HuH-7 (cell line): ENCODE data around the gene CEBPZ.
A peak's percentile ranks its signal among the peaks of the same experiment; 100 is the strongest.

ENCODE experiments used
- DNase-seq: peaks from one replicate; pipeline ENCODE4 v3.0.0; 2011; ENCODE audit warnings: low spot score

The CEBPZ gene

GRCh38 chr2:37180640-37181039, 50.8 kb downstream of the CEBPZ start:
- DNase-seq = no peak

DNA sequence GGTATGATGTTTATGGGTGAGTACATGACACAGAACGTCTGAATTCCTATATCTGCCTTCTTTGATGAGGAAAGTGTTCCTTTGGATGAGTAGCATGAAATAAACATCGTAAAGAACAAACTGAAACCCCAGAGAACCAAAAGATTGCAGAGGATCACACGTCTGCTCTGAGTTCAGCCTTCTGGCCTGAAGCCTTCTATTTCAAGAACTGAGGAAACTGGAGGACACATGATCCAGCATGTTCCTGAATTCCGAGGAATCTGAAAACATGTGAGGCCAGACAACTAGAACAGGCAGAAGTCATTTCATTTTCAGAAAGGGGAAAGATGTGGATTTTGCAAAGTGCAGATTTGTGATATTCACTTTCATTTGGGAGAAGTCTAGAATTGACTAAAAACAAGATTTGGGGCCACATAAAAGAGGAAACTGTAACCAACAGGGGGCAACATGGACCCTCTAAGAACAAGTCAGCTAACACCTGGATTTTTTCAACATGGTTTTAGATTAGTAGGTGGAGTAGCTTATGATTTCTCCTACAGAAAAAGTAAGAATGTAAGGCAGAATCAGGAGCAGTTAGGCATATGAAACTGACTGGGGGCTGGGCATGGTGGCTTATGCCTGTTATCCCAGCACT, 51.3 kb downstream of the CEBPZ start:
- DNase-seq = no peak

DNA sequence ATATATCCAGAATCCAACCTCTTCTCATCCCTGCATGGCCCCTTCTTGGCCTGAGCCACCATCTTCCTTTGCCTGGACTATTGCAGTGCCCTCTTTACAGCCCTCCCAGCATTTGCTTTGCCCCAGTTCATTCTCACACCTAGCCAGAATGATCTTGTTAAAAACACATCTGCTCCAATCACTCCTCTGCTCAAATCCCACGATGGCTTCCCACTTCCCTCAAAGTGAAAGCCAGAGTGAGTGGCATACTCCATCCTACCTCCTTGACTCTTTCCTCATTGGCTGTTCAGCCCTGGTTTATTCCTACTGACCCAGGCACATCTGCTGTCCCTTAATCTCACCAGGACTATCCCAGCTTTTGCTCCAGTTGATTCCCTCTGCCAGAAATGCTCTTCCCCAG, 57.7 kb downstream of the CEBPZ start:
- no peak for DNase-seq

DNA sequence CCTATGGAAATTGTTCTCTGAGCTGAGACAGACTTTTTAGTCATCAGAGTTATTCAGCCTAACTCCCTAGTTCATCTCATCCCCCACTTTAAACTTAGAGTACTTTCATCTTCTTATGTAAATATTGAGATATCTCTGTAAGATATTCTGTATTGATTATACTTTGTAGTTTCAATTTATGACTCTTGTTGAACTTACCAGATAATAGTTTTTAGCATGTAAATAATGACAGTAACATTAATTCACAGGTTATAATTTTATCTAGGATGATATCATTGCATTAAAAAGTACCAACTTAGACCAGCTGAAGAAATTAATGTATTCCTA, 59.8 kb downstream of the CEBPZ start:
- no peak for DNase-seq

- DNase-seq = peak; percentile 71
These were observed 63.0 kb downstream of the CEBPZ start for GRCh38 chr2:37168217-37168981.

DNA sequence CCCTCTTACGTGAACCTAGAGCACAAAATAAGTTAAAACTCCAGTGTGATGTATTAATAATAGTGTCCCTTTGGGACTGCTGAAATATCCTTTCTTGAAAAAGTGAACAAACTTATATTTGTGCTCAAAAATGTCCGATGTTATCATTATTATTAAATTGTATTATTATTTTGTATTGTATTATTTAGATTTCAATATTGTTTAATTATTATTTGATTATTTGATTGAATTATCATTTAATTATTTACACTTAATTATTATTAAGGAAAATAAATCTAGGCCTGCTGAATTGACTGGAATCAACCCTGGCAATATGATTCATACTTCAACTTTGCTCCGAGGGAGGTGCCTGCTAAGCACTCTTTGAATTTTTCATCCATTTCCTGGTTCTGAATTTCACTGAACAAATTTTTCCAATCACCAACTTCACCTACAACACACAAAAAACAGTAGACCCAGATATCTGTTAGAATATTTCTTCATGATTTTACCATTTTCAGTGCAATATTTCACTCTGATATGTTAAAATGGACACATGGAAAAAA, 63.7 kb downstream of the CEBPZ start:
- no peak for DNase-seq

GRCh38 chr2:37164757-37165156, 66.6 kb downstream of the CEBPZ start:
- no peak for DNase-seq

DNA sequence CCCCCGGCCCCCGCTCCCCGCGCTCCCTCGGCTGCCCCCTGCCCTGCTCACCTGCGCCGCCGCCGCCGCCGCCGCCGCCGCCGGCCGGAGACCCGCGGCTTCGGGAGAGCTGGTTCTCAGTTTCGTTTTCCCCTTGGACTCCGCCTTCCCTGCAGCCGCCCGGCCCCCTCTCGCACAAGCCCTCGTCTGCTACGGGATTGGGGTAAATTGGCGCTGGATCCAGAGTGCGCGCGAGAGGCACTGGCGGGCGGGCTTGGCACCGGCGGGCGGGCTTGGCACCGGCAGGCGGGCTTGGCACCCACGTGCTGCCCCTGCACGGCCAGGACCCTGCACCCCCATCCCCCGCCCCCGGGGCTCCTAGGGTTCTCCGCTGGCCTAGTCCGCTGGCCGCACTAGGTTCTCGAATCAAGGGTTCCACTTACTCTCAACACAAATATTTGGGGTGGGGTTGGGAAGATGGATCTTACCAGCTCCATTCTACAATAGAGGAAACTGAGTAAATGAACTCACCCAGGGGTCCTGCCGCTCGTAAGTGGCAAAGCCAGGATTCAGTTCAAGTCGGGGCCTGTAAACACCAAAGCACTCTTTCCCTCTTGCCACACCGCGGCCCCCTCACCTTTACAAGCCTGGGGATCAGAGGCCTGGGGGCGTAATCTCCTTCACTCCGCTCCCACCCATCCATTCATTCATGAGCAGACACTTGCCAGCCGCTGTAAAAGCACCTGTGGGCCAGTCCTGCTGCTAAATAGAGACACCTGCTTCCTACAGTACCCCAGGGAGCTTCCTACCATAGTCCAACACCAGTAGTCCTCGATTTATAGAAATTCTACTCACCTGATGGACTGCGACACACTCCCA, 74.3 kb downstream of the CEBPZ start, which contains the start of gene EIF2AK2:
Gene EIF2AK2 (minus strand): TSS at position 124 of the 858 bp plus-strand sequence. CDS start 9,174 bp downstream, outside the sequence.
- DNase-seq = peak; percentile 93

DNA sequence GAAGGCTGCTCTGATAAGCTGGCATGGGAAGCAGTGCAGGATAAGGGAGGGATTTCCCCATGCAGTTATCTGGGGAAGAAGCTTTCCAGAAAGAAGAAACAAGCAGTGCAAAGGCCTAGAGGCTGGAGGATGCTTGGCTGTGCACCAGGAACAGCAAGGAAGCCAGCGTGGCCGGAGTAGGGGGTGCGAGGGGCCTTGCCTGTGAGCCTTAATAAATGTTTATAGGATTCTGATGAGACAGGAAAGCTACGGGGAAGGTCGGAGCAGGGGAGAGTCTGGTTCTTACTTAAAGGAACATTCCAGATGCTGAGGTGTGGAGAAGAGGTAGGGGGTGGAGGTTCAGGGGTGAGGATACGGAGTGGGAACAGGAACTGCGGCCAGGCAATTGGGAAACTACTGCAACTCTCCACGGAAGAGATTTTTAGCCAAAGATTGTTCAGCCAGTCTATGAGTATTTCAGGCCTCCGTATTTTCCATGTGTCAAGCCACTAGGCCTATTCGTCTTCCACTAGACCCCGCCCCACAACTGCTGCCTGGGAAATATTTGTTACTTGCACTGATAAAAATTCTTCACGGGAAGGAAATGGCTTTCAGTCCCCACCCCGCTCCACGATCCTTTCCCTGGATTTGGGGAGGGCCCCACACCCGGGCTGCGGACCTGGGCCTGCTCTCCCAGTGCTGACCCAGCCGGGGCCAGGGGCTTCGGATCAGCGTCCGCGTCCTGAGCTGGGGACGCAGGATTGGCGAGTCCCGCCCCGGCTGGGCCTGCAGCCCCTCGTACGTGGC, 75.1 kb downstream of the CEBPZ start:
- DNase-seq = peak; percentile 53

DNA sequence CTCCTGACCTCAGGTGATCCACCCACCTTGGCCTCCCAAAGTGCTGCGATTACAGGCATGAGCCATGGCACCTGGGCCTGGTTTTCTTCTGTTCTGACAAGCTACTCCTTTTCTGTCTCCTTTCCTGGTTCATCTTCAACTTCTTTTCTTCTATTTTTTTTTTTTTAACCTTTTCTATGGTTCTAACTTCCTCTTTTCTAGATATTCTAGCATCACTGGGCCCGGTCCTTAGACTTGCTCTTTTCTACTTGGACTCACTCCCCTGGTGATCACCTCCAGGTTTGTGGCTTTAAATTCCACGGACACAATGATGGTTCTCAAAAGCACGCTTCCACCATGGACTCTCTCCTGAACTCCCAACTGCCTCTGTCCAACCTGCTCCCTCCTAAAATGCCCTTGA, 76.6 kb downstream of the CEBPZ start:
- no peak for DNase-seq

- DNase-seq = no peak
These were observed 78.2 kb downstream of the CEBPZ start for GRCh38 chr2:37153224-37153623.
